ENCODE results near the gene RPS24.

Gene RPS24

DNA sequence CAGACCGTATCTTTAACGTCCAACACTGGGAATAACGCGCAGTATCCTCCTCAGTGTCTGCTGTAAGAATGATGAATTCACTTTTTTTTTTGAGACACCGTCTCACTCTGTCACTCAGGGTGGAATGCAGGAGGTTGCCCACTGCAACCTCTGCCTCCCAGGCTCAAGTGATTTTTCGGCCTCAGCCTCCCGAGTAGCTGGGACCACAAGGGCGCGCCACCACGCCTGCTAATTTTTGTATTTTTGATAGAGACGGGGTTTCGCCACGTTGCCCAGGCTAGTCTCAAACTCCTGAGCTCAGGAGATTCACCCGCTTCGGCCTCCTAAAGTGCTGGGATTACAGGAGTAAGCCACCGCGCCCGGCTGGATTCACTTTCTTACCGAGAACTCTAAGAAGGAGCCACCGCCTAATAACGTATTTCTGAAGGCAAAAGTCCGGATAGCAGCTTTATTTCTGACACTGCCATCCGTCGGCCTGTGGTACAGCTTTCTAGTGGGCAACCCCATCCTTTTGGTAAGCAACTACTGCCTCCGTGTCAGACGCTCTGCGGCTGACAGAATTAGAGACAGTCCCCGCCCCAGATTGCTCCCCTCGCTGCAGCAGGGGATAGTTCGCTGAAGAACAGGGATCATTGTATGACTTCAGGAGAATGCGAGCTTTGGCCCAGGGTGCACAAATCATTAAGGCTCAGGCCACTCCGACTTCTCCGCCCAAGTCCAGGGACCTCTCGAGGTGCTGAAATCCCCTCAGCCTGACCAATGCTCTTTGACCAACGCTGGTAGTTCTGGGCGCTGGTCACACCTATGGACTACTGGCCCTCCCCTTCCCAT is 5.0 kb upstream of the RPS24 start:
- DNase-seq, result peak; percentile 26

GRCh38 chr10:78029269-78030226 is 4.1 kb upstream of the RPS24 start, which contains the start of gene POLR3A:
Gene POLR3A (minus strand): TSS chr10:78029515. CDS start chr10:78029407, 108 bp downstream.
- DNase-seq, result peak; percentile 99

GRCh38 chr10:78033387-78033636 is 351 bp upstream of the RPS24 start:
- DNase-seq, result no peak

GRCh38 chr10:78035025-78035424 is 1.4 kb downstream of the RPS24 start:
- no peak for DNase-seq

DNA sequence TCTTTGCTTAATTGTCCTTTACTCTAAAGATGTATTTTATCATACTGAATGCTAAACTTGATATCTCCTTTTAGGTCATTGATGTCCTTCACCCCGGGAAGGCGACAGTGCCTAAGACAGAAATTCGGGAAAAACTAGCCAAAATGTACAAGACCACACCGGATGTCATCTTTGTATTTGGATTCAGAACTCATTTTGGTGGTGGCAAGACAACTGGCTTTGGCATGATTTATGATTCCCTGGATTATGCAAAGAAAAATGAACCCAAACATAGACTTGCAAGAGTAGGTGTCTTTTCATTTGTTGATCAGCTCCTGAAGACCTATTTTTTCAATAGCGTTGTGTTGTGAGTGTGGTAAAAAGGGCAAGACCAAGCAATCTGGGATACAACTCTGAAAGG is 1.8 kb downstream of the RPS24 start:
- DNase-seq, result no peak

GRCh38 chr10:78035933-78036583 is 2.4 kb downstream of the RPS24 start:
- no peak for DNase-seq

DNA sequence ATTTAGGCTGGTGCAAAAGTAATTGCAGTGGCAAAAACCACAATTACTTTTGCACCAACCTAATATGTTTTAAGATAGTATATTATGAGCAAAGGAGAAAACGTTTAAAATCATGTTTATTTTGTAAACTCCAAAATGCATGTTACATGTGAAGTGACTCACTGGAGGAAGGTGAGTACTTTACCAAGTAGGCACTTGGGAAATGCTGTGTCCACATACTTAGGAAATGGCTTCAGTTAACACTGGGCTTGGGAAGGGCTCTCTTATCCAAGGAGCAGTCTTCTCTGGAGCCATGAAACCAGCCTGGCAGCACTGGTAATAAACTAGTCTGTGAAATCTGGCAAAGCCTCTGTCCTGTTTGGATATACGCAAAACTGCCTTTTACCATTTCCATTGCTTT is 4.4 kb downstream of the RPS24 start:
- no peak for DNase-seq

DNA sequence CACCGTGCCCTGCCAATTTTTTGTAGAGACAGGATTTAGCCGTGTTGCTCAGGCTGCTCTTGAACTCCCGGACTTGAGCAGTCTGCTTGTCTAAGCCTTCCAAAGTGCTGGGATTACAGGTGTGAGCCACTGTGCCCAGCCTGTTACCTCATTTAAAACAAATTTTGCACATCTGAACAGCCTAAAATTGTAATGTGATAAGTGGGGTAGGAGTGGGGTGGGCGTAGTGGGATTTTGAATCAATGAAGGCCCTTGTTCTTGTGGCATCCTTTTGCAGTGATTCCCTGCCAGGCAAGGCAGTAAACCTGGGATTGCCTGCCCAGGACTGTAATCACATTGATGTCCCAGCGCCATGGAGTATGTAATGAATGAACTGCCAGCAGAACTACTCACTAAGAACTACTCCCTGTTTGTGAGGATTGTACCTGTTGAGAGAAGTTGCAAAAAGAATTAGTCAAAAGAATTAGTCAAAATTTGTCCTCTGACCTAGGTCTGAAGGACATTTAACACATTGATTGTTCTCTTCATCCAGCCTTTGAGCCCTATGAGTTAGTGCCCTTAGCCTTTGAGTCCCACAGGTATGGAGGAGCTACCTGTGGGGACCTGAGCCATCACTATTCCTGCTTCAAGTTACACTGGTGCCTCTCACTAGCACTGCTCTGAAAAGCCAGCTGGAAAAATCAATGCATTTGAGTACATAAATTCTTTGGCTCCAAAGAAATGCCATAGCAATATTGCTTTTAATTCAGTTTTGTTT is 5.3 kb downstream of the RPS24 start:
- no peak for DNase-seq

- DNase-seq, result no peak
Measured at GRCh38 chr10:78039743-78040142, 6.1 kb downstream of the RPS24 start.

GRCh38 chr10:78041170-78042057 is 7.8 kb downstream of the RPS24 start:
- no peak for DNase-seq

DNA sequence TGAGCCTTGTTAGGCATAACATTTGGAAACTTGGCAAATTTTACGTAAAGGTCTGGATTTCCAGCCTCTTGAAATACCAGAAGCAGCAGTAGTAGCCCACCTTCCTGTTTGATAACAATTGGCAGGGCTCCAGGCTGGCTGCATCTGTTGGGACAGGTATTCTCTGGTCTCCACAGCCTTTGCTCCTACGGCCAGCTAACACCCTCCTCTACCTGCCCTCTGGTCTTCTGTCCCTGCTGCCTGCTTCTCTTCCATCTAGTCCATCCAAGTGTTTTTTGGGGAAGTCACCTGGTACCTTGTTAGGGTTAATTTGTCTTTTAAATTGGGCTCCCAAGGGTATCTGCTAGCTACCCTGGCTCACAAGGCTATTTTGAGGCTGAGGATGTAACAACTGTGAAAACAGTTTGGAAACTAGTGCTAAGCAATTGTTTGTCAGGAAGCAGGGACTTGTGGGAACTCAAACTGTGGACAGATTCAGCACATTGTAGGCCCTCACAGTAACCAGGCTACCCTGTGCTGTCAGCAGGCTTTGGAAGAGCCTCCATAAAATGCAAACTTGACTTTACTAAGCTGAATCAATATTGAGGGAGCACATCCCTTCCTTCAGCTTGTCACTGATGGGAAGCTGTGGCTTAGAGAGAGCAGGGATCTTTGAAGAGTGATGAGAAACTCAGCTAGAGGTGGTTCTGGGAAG is 8.5 kb downstream of the RPS24 start:
- DNase-seq, result no peak

DNA sequence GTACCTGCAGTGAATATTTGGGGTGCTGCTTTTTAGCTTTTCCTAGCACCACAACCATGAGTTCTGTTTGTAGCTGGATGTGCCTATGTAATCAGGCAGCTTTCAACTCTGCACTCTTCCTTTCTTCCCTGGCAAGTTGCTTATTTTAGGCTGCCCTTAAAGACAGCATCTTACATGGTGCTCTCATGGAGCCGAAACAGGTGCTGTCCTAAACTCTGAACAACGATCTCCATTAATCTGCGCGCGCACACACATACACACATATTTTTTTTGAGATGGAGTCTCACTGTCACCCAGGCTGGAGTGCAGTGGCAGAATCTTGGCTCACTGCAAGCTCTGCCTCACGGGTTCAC is 9.1 kb downstream of the RPS24 start:
- no peak for DNase-seq

- DNase-seq, result no peak
Measured at GRCh38 chr10:78044179-78044578, 10.5 kb downstream of the RPS24 start.

DNA sequence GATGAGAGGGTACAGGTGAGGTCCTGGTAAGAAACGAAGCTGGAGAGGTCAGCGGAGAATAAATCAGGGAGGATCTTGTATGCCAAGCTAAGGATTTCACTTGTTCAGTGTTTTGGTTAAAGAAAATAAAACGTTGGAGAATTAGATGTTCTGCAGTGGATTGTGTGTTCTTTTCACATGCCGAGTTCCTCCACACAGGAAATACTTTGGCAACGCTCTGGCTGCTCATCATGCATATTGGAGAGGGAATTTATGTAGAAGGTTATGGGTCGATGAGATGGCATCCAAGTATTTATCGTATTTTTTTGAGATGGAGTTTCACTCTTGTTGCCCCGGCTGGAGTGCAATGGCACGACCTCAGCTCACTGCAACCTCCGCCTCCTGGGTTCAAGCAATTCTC is 11.0 kb downstream of the RPS24 start:
- DNase-seq, result no peak

DNA sequence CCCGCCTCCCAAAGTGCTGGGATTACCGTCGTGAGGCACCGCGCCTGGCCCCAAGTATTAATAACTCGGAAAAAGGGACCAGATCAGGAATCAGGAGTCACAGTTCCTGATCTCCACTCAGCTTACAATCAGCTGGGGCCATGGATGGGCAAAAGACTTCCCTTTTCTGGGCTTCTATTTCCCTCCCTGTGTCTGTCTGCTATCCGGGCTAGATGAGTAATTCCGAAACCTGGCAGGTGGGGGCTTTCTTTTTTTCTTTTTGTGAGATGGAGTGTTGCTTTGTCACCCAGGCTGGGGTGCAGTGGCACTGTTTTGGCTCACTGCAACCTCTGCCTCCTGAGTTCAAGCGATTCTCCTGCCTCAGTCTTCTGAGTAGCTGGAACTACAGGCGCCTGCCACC is 11.6 kb downstream of the RPS24 start:
- DNase-seq, result no peak

GRCh38 chr10:78045856-78046255 is 12.2 kb downstream of the RPS24 start:
- no peak for DNase-seq

DNA sequence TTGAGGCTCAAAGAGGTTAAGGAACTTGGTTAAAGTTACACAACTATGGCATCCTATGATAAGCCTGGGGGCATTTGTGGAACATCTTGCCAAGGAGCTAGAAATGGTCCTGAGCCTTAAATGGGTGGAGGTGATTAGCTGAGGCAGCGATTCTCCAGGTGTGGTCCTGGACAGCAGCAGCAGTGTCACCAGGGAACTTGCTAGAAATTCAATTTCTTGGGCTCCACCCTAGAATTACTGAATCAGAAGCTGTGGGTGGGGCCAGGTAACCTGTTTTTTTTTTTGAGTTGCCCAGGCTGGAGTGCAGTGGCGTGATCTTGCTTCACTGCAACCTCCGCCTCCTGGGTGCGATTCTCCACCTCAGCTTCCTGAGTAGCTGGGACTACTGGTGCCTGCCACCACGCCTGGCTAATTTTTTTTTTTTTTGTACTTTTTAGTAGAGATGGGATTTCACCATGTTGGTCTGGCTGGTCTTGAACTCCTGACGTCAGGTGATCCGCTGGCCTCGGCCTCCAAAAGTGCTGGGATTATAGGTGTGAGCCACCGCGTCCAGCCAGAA is 13.1 kb downstream of the RPS24 start:
- DNase-seq, result no peak

DNA sequence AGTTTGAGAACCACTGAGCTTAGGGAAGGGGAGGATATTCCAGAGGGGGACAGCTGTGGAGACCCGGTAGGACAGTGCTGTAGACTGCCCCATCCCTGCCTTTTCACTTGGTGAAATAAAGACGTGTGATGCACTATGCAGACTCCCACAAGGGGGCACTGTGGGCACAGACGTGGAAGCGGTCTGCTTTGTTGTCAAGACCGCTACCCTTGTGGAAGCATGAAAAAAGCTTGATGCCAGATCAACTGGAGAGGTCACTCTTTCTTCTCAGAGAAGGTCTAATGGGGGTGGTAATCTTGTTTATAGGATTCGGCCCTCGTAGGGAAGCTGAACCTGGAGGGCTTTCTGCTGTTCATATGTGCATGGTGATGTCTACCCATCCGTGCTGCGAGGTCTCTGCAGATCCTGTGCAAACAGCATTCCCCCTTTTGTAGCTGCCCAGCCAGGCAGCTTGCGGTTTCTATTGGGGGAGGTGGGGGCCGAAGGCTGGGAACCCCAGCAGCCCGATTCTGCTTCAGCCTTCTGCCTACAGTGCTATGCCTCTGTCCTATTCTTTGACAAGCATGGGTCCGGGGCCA is 13.7 kb downstream of the RPS24 start:
- peak; percentile 82 for DNase-seq

DNA sequence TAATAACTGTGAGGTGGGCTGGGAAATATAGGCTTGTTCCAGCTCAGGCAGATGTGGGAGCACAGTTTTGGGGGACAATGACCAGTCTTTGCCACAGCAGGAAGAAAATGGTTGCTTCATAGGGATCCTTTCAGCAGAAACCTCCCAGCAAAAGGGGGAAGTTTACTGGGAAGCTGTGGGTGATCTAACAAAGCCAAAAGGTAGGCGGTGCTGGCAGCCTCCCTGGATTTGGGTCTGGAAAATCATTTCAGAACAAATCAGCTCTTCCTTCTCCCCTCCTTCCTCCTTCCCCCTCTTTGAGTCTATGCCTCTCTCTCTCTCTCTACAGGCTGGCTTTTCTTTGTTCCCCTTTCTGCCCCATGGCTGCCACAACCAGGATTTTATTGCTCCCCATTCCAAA is 16.2 kb downstream of the RPS24 start:
- no peak for DNase-seq

- DNase-seq, result peak; percentile 88
Measured at GRCh38 chr10:78053211-78053868, 19.7 kb downstream of the RPS24 start.

All from fibroblast of skin of right biceps (primary cell).